Umbilical cord (tissue), 2 donors: ENCODE results near the gene OSBPL1A. TPM values are rescaled to one million over a fixed set of nuclear protein-coding genes. Genes with fewer than 3 reads are reported as not detected.
"Not testable (repeated sequence)": the region's sequence is repeated elsewhere in the genome, so short reads cannot be mapped to it uniquely, and the experiment has no call there.

Source experiments
- DNase-seq: peaks from one replicate; pipeline ENCODE4 v3.0.0-alpha.2; 2015; ENCODE audit warnings: low spot score
- total RNA-seq: library from RNA; depleted of rRNA; stranded (reverse); fragments of >200 nt; gene quantifications from one replicate; pipeline ENCODE4 v1.2.3, GENCODE V29; 2014; ENCODE audit warnings: low replicate concordance; ENCODE audit not compliant: insufficient read depth

Gene OSBPL1A
- total RNA-seq, 1 donor from 2014 or later: 47.2 TPM

- no peak for DNase-seq
These were observed 210.6 kb downstream of the OSBPL1A start for GRCh38 chr18:24187049-24187448.

GRCh38 chr18:24185805-24186204 lies 211.8 kb downstream of the OSBPL1A start:
- DNase-seq: no peak

GRCh38 chr18:24181806-24182205 lies 215.8 kb downstream of the OSBPL1A start:
- DNase-seq: peak; percentile 41

- no peak for DNase-seq
These were observed 217.6 kb downstream of the OSBPL1A start for GRCh38 chr18:24180048-24180447.

GRCh38 chr18:24177499-24178133 lies 220.0 kb downstream of the OSBPL1A start:
- no peak for DNase-seq

- DNase-seq: peak; percentile 53
These were observed 220.8 kb downstream of the OSBPL1A start for GRCh38 chr18:24176727-24177416.

- no peak for DNase-seq
These were observed 223.6 kb downstream of the OSBPL1A start for GRCh38 chr18:24173997-24174396.

GRCh38 chr18:24170360-24170759 lies 227.3 kb downstream of the OSBPL1A start:
- DNase-seq: no peak

- DNase-seq: no peak
These were observed 229.1 kb downstream of the OSBPL1A start for GRCh38 chr18:24168496-24168895.

GRCh38 chr18:24161304-24161703 lies 236.3 kb downstream of the OSBPL1A start:
- no peak for DNase-seq

GRCh38 chr18:24160086-24160485 lies 237.5 kb downstream of the OSBPL1A start:
- DNase-seq: no peak

- no peak for DNase-seq
These were observed 239.8 kb downstream of the OSBPL1A start for GRCh38 chr18:24157855-24158254.

GRCh38 chr18:24153397-24153796 lies 244.2 kb downstream of the OSBPL1A start:
- no peak for DNase-seq

GRCh38 chr18:24149591-24149990 lies 248.0 kb downstream of the OSBPL1A start:
- DNase-seq: not testable (repeated sequence)

GRCh38 chr18:24142376-24142775 lies 255.2 kb downstream of the OSBPL1A start:
- no peak for DNase-seq

GRCh38 chr18:24140697-24141096 lies 256.9 kb downstream of the OSBPL1A start:
- no peak for DNase-seq

GRCh38 chr18:24138789-24139616 lies 258.6 kb downstream of the OSBPL1A start, which contains the start of gene CABYR:
Gene CABYR, plus strand, starts transcription at chr18:24139062. Its CDS starts 4,053 bp downstream, at chr18:24143115.
- peak; percentile 82 for DNase-seq

GRCh38 chr18:24138409-24138788 lies 259.2 kb downstream of the OSBPL1A start:
- peak; percentile 10 for DNase-seq

- no peak for DNase-seq
These were observed 260.7 kb downstream of the OSBPL1A start for GRCh38 chr18:24136967-24137373.

GRCh38 chr18:24130494-24130893 lies 267.1 kb downstream of the OSBPL1A start:
- no peak for DNase-seq

GRCh38 chr18:24128700-24129099 lies 268.9 kb downstream of the OSBPL1A start:
- no peak for DNase-seq

GRCh38 chr18:24127735-24128134 lies 269.9 kb downstream of the OSBPL1A start:
- DNase-seq: no peak
